Stimulated activated naive CD8-positive, alpha-beta T cell treated with anti-CD3 and anti-CD28 coated beads, Interleukin-15, amount 100 ng/mL, for 72 hours (primary cell): ENCODE data around the gene TFPI2.
A peak's percentile ranks its signal among the peaks of the same experiment; 100 is the strongest.

Experiments
- ATAC-seq: fragments of 150-1000 bp; cut with Tn5 transposase; 2 replicates; pipeline ENCODE4 v1.10.0; 2021; ENCODE audit warnings: mild to moderate bottlenecking, moderate library complexity
- DNase-seq, 2 donors: peaks; one replicate each; pipeline ENCODE4 v3.0.0; 2021 to 2022
- H3K27ac Mint-ChIP-seq, 2 donors: one replicate each; pipeline ENCODE4 v1.8.0; 2022; ENCODE audit warnings: mild to moderate bottlenecking in 2 of 2, mixed read lengths in 2 of 2, moderate library complexity in 2 of 2
- H3K27me3 Mint-ChIP-seq: one replicate; pipeline ENCODE4 v1.8.0; 2022; ENCODE audit warnings: mixed read lengths
- H3K4me1 Mint-ChIP-seq: one replicate; pipeline ENCODE4 v1.8.0; 2022; ENCODE audit warnings: mild to moderate bottlenecking, mixed read lengths
- H3K4me3 Mint-ChIP-seq, 2 donors: one replicate each; pipeline ENCODE4 v1.8.0; 2022; ENCODE audit warnings: mild to moderate bottlenecking in 2 of 2, mixed read lengths in 2 of 2, moderate library complexity in 1 of 2
- H3K9me3 Mint-ChIP-seq, 2 donors: one replicate each; pipeline ENCODE4 v1.8.0; 2022; ENCODE audit warnings: mixed read lengths in 2 of 2

Gene TFPI2

GRCh38 chr7:93883917-93884345, 6.6 kb downstream of the TFPI2 start:
- no peak overlapping the region for H3K4me3 Mint-ChIP-seq

GRCh38 chr7:93883078-93883916, 7.3 kb downstream of the TFPI2 start:
- Mint-ChIP-seq H3K27me3 (peaks cover 6% of the 10 kb centered on the region), H3K4me1 (no peaks in the 10 kb centered on the region), H3K27ac (no peak overlapping the region), H3K9me3 (peaks cover 4 to 12% of the 10 kb centered on the region in 2 donors), H3K4me3 (no peak overlapping the region)
- DNase-seq (no peak), ATAC-seq (no peak)

More at GRCh38 chr7:93883917-93884345, 6.6 kb downstream of the TFPI2 start:
- H3K27ac Mint-ChIP-seq, result no peak overlapping the region
- H3K9me3 Mint-ChIP-seq, result peaks cover 4 to 12% of the 10 kb centered on the region in 2 donors
- no peaks in the 10 kb centered on the region for H3K4me1 Mint-ChIP-seq
- DNase-seq (no peak), ATAC-seq (no peak)
- H3K27me3 Mint-ChIP-seq, result peaks cover 12% of the 10 kb centered on the region

- ATAC-seq, result no peak
- DNase-seq, result no peak
- peaks cover 4 to 12% of the 10 kb centered on the region in 2 donors for H3K9me3 Mint-ChIP-seq
- no peak overlapping the region for H3K4me3 Mint-ChIP-seq
- H3K4me1 Mint-ChIP-seq, result no peaks in the 10 kb centered on the region
- H3K27ac Mint-ChIP-seq, result no peak overlapping the region
- H3K27me3 Mint-ChIP-seq, result no peaks in the 10 kb centered on the region
These were observed 8.1 kb downstream of the TFPI2 start for GRCh38 chr7:93882468-93882867.

- no peak overlapping the region for H3K4me3 Mint-ChIP-seq
- H3K27me3 Mint-ChIP-seq, result no peaks in the 10 kb centered on the region
These were observed 11.2 kb downstream of the TFPI2 start for GRCh38 chr7:93879356-93879755.

GRCh38 chr7:93877742-93878141, 12.8 kb downstream of the TFPI2 start:
- DNase-seq, result no peak

More at GRCh38 chr7:93879356-93879755, 11.2 kb downstream of the TFPI2 start:
- ATAC-seq, result no peak
- peaks cover 4 to 12% of the 10 kb centered on the region in 2 donors for H3K9me3 Mint-ChIP-seq
- no peaks in the 10 kb centered on the region for H3K4me1 Mint-ChIP-seq
- H3K27ac Mint-ChIP-seq, result no peak overlapping the region
- DNase-seq, result no peak

GRCh38 chr7:93873998-93874574, 16.5 kb downstream of the TFPI2 start:
- Mint-ChIP-seq H3K27ac (no peak overlapping the region), H3K9me3 (peaks cover 3 to 7% of the 10 kb centered on the region in 2 donors), H3K4me1 (no peaks in the 10 kb centered on the region), H3K27me3 (no peaks in the 10 kb centered on the region), H3K4me3 (no peak overlapping the region)
- DNase-seq, result no peak
- no peak for ATAC-seq

More at GRCh38 chr7:93877742-93878141, 12.8 kb downstream of the TFPI2 start:
- Mint-ChIP-seq H3K4me3 (no peak overlapping the region), H3K9me3 (peaks cover 7 to 19% of the 10 kb centered on the region in 2 donors), H3K27me3 (no peaks in the 10 kb centered on the region), H3K4me1 (no peaks in the 10 kb centered on the region), H3K27ac (no peak overlapping the region)
- ATAC-seq, result no peak

- Mint-ChIP-seq H3K27me3 (no peaks in the 10 kb centered on the region), H3K4me3 (no peak overlapping the region), H3K9me3 (no peaks in the 10 kb centered on the region), H3K27ac (no peak overlapping the region), H3K4me1 (no peaks in the 10 kb centered on the region)
- ATAC-seq (no peak), DNase-seq (no peak)
These were observed 23.7 kb downstream of the TFPI2 start for GRCh38 chr7:93866886-93867285.

GRCh38 chr7:93862651-93863050, 27.9 kb downstream of the TFPI2 start:
- DNase-seq (no peak), ATAC-seq (no peak)
- H3K27me3 Mint-ChIP-seq, result peaks cover 5% of the 10 kb centered on the region
- no peaks in the 10 kb centered on the region for H3K4me1 Mint-ChIP-seq
- H3K27ac Mint-ChIP-seq, result peak overlapping the region in 1 of 2 donors; percentile 55
- no peak overlapping the region for H3K4me3 Mint-ChIP-seq
- no peaks in the 10 kb centered on the region for H3K9me3 Mint-ChIP-seq

- H3K4me1 Mint-ChIP-seq, result no peaks in the 10 kb centered on the region
- ATAC-seq (no peak), DNase-seq (no peak)
- H3K9me3 Mint-ChIP-seq, result no peaks in the 10 kb centered on the region
- H3K27ac Mint-ChIP-seq, result no peak overlapping the region
- peaks cover 5% of the 10 kb centered on the region for H3K27me3 Mint-ChIP-seq
- H3K4me3 Mint-ChIP-seq, result no peak overlapping the region
These were observed 29.1 kb downstream of the TFPI2 start for GRCh38 chr7:93861325-93861949.

GRCh38 chr7:93860261-93860660, 30.3 kb downstream of the TFPI2 start:
- Mint-ChIP-seq H3K4me1 (no peaks in the 10 kb centered on the region), H3K4me3 (no peak overlapping the region), H3K9me3 (no peaks in the 10 kb centered on the region), H3K27me3 (peaks cover 5% of the 10 kb centered on the region), H3K27ac (no peak overlapping the region)
- DNase-seq (no peak), ATAC-seq (no peak)

- DNase-seq, result no peak
- no peaks in the 10 kb centered on the region for H3K4me1 Mint-ChIP-seq
These were observed 31.7 kb downstream of the TFPI2 start for GRCh38 chr7:93858857-93859256.

GRCh38 chr7:93856323-93856722, 34.2 kb downstream of the TFPI2 start:
- no peak for ATAC-seq
- Mint-ChIP-seq H3K4me3 (no peak overlapping the region), H3K27ac (no peak overlapping the region), H3K27me3 (peaks cover 5% of the 10 kb centered on the region), H3K4me1 (no peaks in the 10 kb centered on the region), H3K9me3 (no peaks in the 10 kb centered on the region)
- DNase-seq, result no peak

More at GRCh38 chr7:93858857-93859256, 31.7 kb downstream of the TFPI2 start:
- H3K4me3 Mint-ChIP-seq, result no peak overlapping the region
- ATAC-seq, result no peak
- peaks cover 5% of the 10 kb centered on the region for H3K27me3 Mint-ChIP-seq
- H3K27ac Mint-ChIP-seq, result no peak overlapping the region
- no peaks in the 10 kb centered on the region for H3K9me3 Mint-ChIP-seq

- ATAC-seq (no peak), DNase-seq (no peak)
- Mint-ChIP-seq H3K4me3 (no peak overlapping the region), H3K4me1 (no peaks in the 10 kb centered on the region), H3K27me3 (peaks cover 5% of the 10 kb centered on the region), H3K9me3 (no peaks in the 10 kb centered on the region), H3K27ac (no peak overlapping the region)
These were observed 34.8 kb downstream of the TFPI2 start for GRCh38 chr7:93855797-93856196.

- Mint-ChIP-seq H3K4me1 (no peaks in the 10 kb centered on the region), H3K4me3 (no peak overlapping the region), H3K27ac (no peak overlapping the region), H3K9me3 (no peaks in the 10 kb centered on the region), H3K27me3 (peaks cover 5% of the 10 kb centered on the region)
- ATAC-seq, result no peak
- DNase-seq, result no peak
These were observed 36.1 kb downstream of the TFPI2 start for GRCh38 chr7:93854480-93854879.

GRCh38 chr7:93851536-93851935, 39.0 kb downstream of the TFPI2 start:
- Mint-ChIP-seq H3K4me1 (no peaks in the 10 kb centered on the region), H3K27ac (no peak overlapping the region), H3K27me3 (no peaks in the 10 kb centered on the region), H3K4me3 (no peak overlapping the region), H3K9me3 (no peaks in the 10 kb centered on the region)
- no peak for DNase-seq
- no peak for ATAC-seq

GRCh38 chr7:93843260-93843659, 47.3 kb downstream of the TFPI2 start:
- Mint-ChIP-seq H3K27me3 (no peaks in the 10 kb centered on the region), H3K4me1 (no peaks in the 10 kb centered on the region), H3K4me3 (no peak overlapping the region), H3K9me3 (no peaks in the 10 kb centered on the region), H3K27ac (no peak overlapping the region)
- no peak for DNase-seq
- no peak for ATAC-seq
